Dedifferentiated amniotic fluid mesenchymal stem cell (primary cell): Measurements from ENCODE around the gene SCFD2.

Experiments
- DNase-seq: peaks from one replicate; pipeline ENCODE4 v3.0.0-alpha.2; 2016; ENCODE audit errors: extremely low spot score

Gene SCFD2

GRCh38 chr4:52883183-52883621 lies 482.7 kb downstream of the SCFD2 start:
- DNase-seq: no peak

- DNase-seq: no peak
These were observed 484.9 kb downstream of the SCFD2 start for GRCh38 chr4:52880994-52881393.

DNA sequence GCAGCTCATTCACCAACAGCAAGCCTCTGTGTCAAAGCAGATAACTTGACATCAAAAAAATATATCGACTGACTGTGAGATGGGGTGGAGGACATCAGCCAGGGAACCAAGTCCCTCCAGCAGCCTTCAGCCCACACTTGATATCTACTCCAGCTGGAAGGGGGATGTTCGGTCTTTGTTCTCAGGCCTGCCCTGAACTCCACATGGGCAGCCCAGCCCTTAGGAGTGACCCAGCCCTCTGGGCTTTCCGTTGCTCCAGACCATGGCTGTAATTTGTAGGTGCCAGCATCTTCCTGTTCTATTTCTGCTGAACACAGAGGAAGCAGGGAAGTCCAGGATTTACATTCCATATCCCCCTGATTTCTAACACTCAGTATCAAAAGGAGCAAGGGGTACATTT lies 486.4 kb downstream of the SCFD2 start:
- no peak for DNase-seq

GRCh38 chr4:52877694-52878093 lies 488.2 kb downstream of the SCFD2 start:
- no peak for DNase-seq

DNA sequence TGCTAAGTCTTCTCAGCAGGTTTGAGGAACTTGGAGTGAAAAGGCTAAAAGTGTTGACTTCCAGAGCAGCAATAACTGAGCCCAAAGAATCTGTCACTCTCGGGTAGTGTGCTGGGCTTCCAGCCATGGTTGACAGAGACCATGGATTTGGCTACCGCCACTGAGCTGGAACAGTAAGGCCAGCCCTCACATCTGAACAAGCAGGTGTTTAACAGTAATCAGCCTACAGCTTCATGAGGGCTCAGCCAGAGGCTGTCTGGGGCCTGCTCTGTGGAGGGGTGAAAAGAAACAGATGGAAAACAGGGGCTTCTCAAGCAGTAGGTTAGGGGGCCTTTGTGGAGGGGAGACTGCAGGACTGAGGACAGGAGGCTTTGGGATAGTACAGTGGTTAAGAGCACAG lies 488.8 kb downstream of the SCFD2 start:
- no peak for DNase-seq

DNA sequence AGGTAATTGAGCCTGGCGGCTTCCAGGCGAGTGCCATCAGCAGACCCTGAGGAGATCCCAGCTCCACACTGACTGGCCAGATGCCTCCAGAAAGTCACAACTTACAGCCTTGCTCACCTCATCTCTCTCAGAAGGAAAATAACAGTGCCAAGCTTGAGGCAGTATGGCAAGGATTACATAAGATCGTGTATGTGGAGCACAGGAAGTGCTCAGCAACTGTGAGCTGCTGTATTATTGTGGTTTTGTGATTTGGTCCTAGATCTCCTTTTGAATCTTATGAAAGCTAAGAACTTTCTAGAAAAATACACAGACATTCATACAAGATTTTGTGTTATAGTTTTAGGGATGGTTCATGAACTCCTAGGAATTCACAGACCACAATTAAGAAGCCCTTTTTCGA lies 489.8 kb downstream of the SCFD2 start:
- DNase-seq: no peak

DNA sequence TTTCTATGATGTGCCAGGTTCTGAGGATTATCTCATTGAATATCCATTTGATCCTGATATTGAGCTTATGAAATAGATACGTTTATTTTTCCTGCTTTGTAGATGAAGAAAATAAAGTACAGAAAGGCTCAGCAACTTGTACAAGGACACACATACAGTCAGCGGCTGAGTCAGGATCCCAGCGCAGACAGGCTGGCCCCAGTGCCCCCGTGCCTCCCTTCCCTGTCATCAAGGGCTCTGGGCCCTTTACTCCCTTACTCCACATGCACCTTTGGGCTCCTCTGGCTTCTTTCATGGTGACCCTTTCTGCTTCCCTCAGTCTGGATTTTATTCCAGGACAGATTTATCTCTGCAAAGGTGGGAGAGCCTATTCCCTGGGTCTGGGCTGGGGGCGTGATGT lies 490.9 kb downstream of the SCFD2 start:
- DNase-seq: no peak

GRCh38 chr4:52873861-52874343 lies 492.0 kb downstream of the SCFD2 start:
- no peak for DNase-seq

- no peak for DNase-seq
These were observed 492.7 kb downstream of the SCFD2 start for GRCh38 chr4:52873191-52873590.

- no peak for DNase-seq
These were observed 495.6 kb downstream of the SCFD2 start for GRCh38 chr4:52870225-52870624.

GRCh38 chr4:52869656-52870055 lies 496.2 kb downstream of the SCFD2 start:
- DNase-seq: no peak

GRCh38 chr4:52869196-52869595 lies 496.7 kb downstream of the SCFD2 start:
- DNase-seq: no peak

- no peak for DNase-seq
These were observed 497.7 kb downstream of the SCFD2 start for GRCh38 chr4:52868133-52868532.

DNA sequence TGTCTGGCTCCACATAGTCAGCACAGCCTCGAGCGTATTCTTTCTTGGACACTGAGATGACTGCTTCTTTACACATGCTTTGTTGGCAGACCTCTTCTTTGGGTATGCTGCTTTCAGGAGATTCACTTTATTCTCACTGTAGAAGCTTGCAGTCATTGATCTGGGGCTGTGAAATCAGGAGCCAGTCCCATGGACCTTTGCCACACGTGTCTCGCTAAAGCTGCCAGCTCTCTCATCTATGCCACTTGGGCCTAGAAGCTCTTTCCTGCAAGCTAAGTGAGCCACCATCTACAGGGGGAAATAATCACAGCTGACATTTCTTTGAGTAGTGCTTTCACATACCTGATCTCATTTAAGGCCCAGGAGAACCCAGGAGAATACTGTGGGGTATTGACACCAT lies 498.7 kb downstream of the SCFD2 start:
- no peak for DNase-seq

GRCh38 chr4:52866734-52867133 lies 499.1 kb downstream of the SCFD2 start:
- no peak for DNase-seq

DNA sequence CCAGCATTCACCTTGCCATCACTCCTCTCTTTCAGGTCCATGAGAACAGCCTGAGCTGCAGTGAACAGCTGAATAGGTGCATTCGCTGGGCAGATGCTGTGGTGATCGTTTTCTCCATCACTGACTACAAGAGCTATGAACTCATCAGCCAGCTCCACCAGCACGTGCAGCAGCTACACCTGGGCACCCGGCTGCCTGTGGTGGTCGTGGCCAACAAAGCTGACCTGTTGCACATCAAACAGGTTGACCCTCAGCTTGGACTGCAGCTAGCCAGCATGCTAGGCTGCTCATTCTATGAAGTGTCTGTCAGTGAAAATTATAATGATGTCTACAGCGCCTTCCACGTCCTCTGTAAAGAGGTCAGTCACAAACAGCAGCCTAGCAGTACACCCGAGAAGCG lies 500.6 kb downstream of the SCFD2 start:
- no peak for DNase-seq

DNA sequence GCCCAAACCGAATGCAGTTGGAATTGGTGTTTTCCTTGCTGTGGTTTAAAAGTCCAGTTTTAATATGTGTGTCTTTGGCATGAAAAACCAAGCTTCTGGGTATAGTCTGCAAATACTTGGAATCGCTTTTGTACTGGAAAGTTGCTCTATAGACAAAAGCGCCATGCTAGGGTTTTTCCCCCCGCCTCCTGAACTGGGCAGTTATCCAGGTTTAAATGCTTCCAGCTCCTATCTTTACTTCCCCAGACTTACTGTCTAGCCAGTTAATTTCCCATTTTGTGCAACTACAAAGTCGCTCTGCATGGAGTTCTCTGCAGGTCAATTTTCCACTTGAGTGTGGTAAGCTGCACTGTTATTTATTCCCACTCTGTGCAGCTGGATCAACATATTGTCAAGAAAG lies 501.1 kb downstream of the SCFD2 start:
- DNase-seq: no peak

- DNase-seq: no peak
These were observed 502.5 kb downstream of the SCFD2 start for GRCh38 chr4:52863324-52863723.

DNA sequence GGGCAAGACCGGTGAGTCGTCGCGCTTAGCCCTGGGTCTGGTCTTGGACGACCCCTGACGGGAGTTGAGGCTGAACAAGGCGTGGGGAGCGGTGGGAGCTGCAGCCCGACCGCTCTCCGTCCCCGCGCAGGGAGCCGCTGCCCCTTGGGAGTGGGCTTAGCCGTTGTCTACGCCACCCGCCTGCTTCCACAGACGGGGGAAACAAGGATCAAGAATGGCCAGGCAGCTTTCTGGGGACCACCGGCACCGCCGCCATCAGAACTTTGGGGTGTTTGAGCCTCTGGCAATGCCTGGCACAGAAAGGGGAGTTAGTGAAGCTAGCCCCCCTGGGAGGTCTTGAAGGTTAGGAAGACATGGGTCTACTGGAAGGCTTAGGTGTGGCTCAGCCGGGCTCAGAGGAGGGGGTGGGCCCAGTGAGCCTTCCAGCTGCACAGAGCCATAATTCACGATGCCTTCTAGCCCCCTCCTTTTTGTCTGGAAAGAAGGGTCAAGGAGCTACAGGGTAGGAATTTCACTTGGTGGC lies 503.2 kb downstream of the SCFD2 start:
- DNase-seq: no peak

GRCh38 chr4:52861879-52862616 lies 503.8 kb downstream of the SCFD2 start, which contains the start of gene RASL11B:
Gene RASL11B, plus strand, starts transcription at chr4:52862317. Its CDS starts 191 bp downstream, at chr4:52862508.
- peak; percentile 35 for DNase-seq

DNA sequence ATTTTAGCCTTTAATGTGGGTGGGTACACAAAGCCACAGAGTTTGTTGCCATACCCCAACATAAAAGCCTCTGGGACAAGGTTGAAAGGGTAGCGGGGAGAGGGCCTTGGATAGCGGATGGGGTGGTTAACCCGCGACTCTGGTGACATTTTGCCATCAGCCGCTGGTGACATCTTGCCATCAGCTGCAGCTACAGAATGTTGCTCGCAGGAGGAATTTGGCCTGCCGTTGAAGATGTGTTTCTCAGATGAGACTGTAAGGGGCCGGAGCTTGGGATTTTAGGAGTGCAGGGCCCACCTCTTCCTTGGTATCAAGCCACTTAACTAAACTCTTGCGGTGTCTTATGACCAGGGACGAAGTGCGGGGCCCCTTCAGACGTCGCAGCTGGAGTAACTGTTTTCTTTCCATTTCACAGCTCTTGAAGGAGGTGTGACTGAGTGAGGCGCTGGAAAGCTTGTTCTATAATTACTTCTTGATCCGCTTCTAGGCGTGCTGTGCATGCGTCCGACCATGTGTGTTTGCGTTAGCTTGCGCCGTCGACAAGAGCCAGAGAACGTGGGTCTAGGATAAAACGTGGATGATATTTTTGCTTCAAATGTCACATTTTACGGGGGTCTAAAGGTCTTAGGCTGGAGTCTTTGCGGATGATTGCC lies 504.6 kb downstream of the SCFD2 start:
- DNase-seq: no peak

GRCh38 chr4:52860361-52860760 lies 505.5 kb downstream of the SCFD2 start:
- DNase-seq: no peak

DNA sequence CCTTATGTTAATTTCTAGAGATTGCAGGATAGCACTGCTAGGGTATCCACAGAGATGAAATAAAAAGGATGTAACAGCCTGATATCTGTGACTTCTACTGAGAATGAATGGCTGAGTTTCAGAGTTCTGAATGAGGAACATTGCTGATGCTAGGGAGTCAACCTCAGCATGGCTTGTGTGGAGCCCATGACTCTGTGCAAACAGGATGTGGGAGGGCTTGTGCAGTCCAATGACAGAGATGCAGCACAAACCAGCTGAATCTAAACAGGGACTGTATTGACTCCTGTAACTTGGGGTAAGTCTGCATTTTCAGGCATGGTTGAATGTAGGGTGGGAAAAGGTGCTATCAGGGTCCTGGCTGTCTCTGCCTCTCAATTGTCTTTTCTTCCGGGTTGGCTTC lies 509.1 kb downstream of the SCFD2 start:
- DNase-seq: no peak
